ENCODE results near the gene CACNA1B. TPM values are rescaled to one million over a fixed set of nuclear protein-coding genes. Genes with fewer than 3 reads are reported as not detected.

CACNA1B gene
- total and polyA plus RNA-seq, 9 donors: 0.18 to 0.76 (median 0.34) TPM

- H3K27ac ChIP-seq (ENCODE audit: low read length): no peak overlapping the region
- no peaks in the 10 kb centered on the region for H3K27me3 ChIP-seq (ENCODE audit: control insufficient read depth, insufficient read depth, low read length)
- peaks cover 16% of the 10 kb centered on the region for H3K4me1 ChIP-seq (ENCODE audit: control insufficient read depth, insufficient read depth, low read length)
- no peaks in the 10 kb centered on the region for H3K9me3 ChIP-seq (replicated peaks; ENCODE audit: control insufficient read depth, low read depth, low read length)
- no peak overlapping the region for H3K4me3 ChIP-seq (ENCODE audit: low read length)
- 64% methylated on average over 4 of the region's 4 CpGs for WGBS (ENCODE audit: insufficient coverage)
- no peak for DNase-seq
- H3K36me3 ChIP-seq (ENCODE audit: control insufficient read depth, insufficient read depth, low read length): no peaks in the 10 kb centered on the region
Observed at GRCh38 chr9:137920753-137921152, 43.2 kb downstream of the CACNA1B start.

DNA sequence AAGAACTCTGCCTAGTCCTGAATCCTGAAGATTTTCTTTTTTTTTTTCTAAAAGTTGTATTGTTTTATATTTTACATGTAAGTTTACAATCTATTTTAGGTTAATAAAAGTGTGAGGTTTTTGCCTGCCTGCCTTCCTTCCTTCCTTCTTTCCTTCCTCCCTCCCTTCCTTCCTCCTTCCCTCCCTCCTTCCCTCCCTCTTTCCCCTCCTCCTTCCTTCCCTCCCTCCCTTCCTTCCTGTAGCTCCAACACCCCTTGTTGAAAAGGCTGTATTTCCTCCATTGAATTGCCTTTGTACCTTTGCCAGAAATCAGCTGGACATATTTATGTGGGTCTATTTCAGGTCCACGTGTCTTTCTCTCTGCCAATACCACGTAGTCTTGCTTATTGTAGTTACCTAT, 46.6 kb downstream of the CACNA1B start:
- Histone ChIP-seq H3K27ac (ENCODE audit: low read length) (no peak overlapping the region), H3K9me3 (replicated peaks; ENCODE audit: control insufficient read depth, low read depth, low read length) (peaks cover 3% of the 10 kb centered on the region), H3K36me3 (ENCODE audit: control insufficient read depth, insufficient read depth, low read length) (no peaks in the 10 kb centered on the region), H3K4me3 (ENCODE audit: low read length) (no peak overlapping the region), H3K4me1 (ENCODE audit: control insufficient read depth, insufficient read depth, low read length) (peaks cover 5% of the 10 kb centered on the region), H3K27me3 (ENCODE audit: control insufficient read depth, insufficient read depth, low read length) (no peaks in the 10 kb centered on the region)
- DNase-seq: no peak
- WGBS (ENCODE audit: insufficient coverage): no CpG with 5 or more reads among the region's 2 CpGs

DNA sequence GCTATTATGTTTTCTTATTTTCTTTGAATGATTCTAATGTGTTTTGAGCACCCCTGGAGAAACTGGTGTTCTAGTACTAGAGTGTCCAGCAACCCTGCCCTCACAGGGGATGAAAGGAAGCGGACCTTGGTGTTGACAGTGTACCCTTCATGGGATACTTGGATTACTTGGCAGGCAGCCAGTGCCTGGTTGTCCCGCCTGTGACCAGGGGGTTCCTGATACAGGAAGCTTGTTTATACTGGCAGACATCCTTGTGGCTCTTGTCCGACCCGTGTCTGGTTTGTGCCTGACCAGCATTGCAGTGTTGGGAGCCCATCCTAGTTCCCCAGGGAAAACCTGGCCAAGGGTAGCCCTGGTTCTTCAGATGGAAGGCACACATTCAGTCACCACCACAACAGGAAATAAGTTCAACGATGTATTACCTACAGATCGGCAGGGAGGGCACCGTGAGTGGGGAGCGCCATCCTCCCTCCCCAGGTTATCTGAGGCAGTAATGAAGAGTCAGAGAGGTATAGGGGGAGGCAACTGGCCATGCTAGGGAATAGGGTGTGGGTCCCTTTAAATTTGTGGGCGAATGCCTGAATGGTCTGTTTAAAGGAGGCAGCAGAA, 47.3 kb downstream of the CACNA1B start:
- Histone ChIP-seq H3K9me3 (replicated peaks; ENCODE audit: control insufficient read depth, low read depth, low read length) (peaks cover 3% of the 10 kb centered on the region), H3K27me3 (ENCODE audit: control insufficient read depth, insufficient read depth, low read length) (no peaks in the 10 kb centered on the region), H3K4me1 (ENCODE audit: control insufficient read depth, insufficient read depth, low read length) (no peaks in the 10 kb centered on the region), H3K27ac (ENCODE audit: low read length) (no peak overlapping the region), H3K36me3 (ENCODE audit: control insufficient read depth, insufficient read depth, low read length) (no peaks in the 10 kb centered on the region), H3K4me3 (ENCODE audit: low read length) (no peak overlapping the region)
- DNase-seq: no peak
- WGBS (ENCODE audit: insufficient coverage): 82% methylated on average over 7 of the region's 9 CpGs

DNA sequence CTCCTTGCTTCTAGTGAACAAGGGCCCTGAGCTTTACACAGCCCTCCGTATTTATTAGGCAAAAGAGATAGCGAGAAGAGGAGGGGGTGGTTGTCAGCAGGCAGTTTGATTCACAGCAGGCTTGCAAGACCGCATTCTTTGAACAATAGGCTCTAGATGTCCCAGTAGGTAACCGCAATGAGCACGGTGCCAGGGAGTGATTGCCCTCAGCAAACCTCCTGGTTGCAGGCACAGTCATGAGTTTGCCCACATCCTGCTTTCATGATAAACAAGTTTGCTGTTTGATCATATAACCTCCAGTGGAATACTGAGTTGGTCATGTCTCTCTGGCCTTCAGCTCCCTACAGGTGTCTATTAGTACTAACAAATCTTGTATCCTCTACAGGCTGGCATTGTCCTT, 66.1 kb downstream of the CACNA1B start:
- Histone ChIP-seq H3K36me3 (ENCODE audit: control insufficient read depth, insufficient read depth, low read length) (no peaks in the 10 kb centered on the region), H3K9me3 (replicated peaks; ENCODE audit: control insufficient read depth, low read depth, low read length) (peaks cover 31% of the 10 kb centered on the region), H3K27ac (ENCODE audit: low read length) (no peak overlapping the region), H3K4me3 (ENCODE audit: low read length) (no peak overlapping the region), H3K4me1 (ENCODE audit: control insufficient read depth, insufficient read depth, low read length) (no peaks in the 10 kb centered on the region), H3K27me3 (ENCODE audit: control insufficient read depth, insufficient read depth, low read length) (no peaks in the 10 kb centered on the region)
- WGBS (ENCODE audit: insufficient coverage): 82% methylated on average over 5 of the region's 5 CpGs
- DNase-seq: no peak

DNA sequence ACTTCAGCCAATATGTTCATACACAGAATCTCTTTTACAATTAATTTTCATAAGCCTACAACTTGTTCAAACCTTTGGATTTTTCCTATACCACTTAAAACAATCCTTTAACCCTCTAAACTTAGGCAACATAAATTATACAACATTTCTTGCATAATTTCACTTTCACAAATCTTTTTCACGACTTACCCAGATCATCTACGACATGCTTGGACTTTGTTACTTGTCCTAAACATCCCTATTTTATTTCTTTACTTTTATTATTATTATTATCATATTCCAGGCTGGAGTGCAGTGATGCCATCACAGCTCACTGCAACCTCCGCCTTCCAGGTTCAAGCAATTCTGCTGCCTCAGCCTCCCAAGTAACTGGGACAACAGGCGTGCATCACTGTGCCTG, 68.0 kb downstream of the CACNA1B start:
- no peaks in the 10 kb centered on the region for H3K27me3 ChIP-seq (ENCODE audit: control insufficient read depth, insufficient read depth, low read length)
- H3K9me3 ChIP-seq (replicated peaks; ENCODE audit: control insufficient read depth, low read depth, low read length): peaks cover 31% of the 10 kb centered on the region

DNA sequence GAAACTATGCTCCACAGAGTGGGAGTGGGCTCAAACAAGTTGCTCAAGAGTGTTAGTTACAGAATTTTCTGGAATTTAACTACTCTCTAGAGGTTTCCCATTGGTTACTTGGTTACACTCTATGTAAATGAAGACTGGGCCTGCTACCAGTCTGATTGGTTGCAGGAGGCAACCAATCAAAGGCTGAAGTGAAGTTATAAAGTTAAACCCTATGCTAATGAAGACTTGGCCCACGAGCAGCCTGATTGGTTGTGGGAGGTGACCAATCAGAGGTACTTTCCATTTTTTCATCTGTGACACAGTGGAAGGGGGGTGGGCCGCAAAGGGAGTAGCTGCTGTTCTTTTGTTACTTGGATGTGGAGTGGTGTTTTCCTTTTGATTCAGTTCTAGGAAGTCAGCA, 69.4 kb downstream of the CACNA1B start:
- Histone ChIP-seq H3K27ac (ENCODE audit: low read length) (no peak overlapping the region), H3K36me3 (ENCODE audit: control insufficient read depth, insufficient read depth, low read length) (no peaks in the 10 kb centered on the region), H3K27me3 (ENCODE audit: control insufficient read depth, insufficient read depth, low read length) (no peaks in the 10 kb centered on the region), H3K4me1 (ENCODE audit: control insufficient read depth, insufficient read depth, low read length) (no peaks in the 10 kb centered on the region), H3K9me3 (replicated peaks; ENCODE audit: control insufficient read depth, low read depth, low read length) (peaks cover 31% of the 10 kb centered on the region), H3K4me3 (ENCODE audit: low read length) (no peak overlapping the region)
- WGBS (ENCODE audit: insufficient coverage): 83% methylated on average over 1 of the region's 2 CpGs
- no peak for DNase-seq

More for the DNA sequence above, 68.0 kb downstream of the CACNA1B start:
- WGBS (ENCODE audit: insufficient coverage): no CpG with 5 or more reads among the region's 4 CpGs
- Histone ChIP-seq H3K4me3 (ENCODE audit: low read length) (no peak overlapping the region), H3K27ac (ENCODE audit: low read length) (no peak overlapping the region), H3K36me3 (ENCODE audit: control insufficient read depth, insufficient read depth, low read length) (no peaks in the 10 kb centered on the region), H3K4me1 (ENCODE audit: control insufficient read depth, insufficient read depth, low read length) (no peaks in the 10 kb centered on the region)
- no peak for DNase-seq

GRCh38 chr9:137948642-137949041, 71.1 kb downstream of the CACNA1B start:
- 82% methylated on average over 2 of the region's 2 CpGs for WGBS (ENCODE audit: insufficient coverage)
- H3K27ac ChIP-seq (ENCODE audit: low read length): no peak overlapping the region
- H3K27me3 ChIP-seq (ENCODE audit: control insufficient read depth, insufficient read depth, low read length): no peaks in the 10 kb centered on the region
- H3K36me3 ChIP-seq (ENCODE audit: control insufficient read depth, insufficient read depth, low read length): no peaks in the 10 kb centered on the region
- H3K4me1 ChIP-seq (ENCODE audit: control insufficient read depth, insufficient read depth, low read length): no peaks in the 10 kb centered on the region
- peaks cover 28% of the 10 kb centered on the region for H3K9me3 ChIP-seq (replicated peaks; ENCODE audit: control insufficient read depth, low read depth, low read length)
- DNase-seq: no peak
- no peak overlapping the region for H3K4me3 ChIP-seq (ENCODE audit: low read length)

DNA sequence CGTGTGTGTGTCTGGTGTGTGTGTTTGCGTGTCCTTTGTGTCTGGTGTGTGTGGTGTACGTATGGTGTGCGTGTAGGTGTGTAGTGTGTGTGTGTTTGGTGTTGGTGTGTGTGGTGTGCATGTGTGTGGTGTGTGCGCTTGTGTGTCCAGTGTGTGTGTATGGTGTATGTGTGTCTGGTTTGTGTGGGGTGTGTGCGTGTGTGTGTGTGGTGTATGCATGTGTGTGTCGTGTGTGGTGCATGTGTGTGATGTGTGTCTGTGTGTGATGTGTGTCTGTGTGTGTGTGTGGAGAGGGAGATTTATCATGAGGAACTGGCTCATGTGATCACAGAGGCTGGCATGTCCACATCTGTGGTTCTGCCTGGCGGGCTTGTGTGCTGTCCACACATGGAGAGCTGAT, 71.7 kb downstream of the CACNA1B start:
- H3K27me3 ChIP-seq (ENCODE audit: control insufficient read depth, insufficient read depth, low read length): no peaks in the 10 kb centered on the region
- no peak overlapping the region for H3K4me3 ChIP-seq (ENCODE audit: low read length)
- peaks cover 23% of the 10 kb centered on the region for H3K9me3 ChIP-seq (replicated peaks; ENCODE audit: control insufficient read depth, low read depth, low read length)
- no peak for DNase-seq
- H3K27ac ChIP-seq (ENCODE audit: low read length): no peak overlapping the region
- 95% methylated on average over 8 of the region's 8 CpGs for WGBS (ENCODE audit: insufficient coverage)
- no peaks in the 10 kb centered on the region for H3K36me3 ChIP-seq (ENCODE audit: control insufficient read depth, insufficient read depth, low read length)
- no peaks in the 10 kb centered on the region for H3K4me1 ChIP-seq (ENCODE audit: control insufficient read depth, insufficient read depth, low read length)

DNA sequence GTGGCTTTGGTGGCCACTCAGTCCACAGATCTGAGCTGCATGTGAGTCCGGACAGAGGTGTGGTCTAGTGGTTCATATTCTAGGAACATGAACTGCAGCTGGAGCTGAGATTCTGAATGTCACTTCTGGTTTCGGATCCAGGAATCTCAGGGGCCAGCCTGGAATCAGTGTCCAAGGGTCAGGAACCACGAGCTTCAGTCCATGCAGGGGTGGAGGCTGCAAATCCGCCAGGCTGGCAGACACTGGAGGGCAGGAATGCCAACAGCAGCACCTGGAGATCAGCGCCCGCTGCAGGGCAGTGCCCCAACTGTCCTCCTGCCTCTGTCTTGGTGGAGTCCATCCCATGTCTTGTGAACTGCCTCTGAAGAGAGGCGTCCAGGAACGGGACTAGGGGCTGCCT, 73.5 kb downstream of the CACNA1B start:
- Histone ChIP-seq H3K36me3 (ENCODE audit: control insufficient read depth, insufficient read depth, low read length) (no peaks in the 10 kb centered on the region), H3K27me3 (ENCODE audit: control insufficient read depth, insufficient read depth, low read length) (no peaks in the 10 kb centered on the region), H3K9me3 (replicated peaks; ENCODE audit: control insufficient read depth, low read depth, low read length) (peaks cover 10% of the 10 kb centered on the region), H3K4me3 (ENCODE audit: low read length) (no peak overlapping the region), H3K4me1 (ENCODE audit: control insufficient read depth, insufficient read depth, low read length) (no peaks in the 10 kb centered on the region), H3K27ac (ENCODE audit: low read length) (no peak overlapping the region)
- 82% methylated on average over 6 of the region's 8 CpGs for WGBS (ENCODE audit: insufficient coverage)
- no peak for DNase-seq

DNA sequence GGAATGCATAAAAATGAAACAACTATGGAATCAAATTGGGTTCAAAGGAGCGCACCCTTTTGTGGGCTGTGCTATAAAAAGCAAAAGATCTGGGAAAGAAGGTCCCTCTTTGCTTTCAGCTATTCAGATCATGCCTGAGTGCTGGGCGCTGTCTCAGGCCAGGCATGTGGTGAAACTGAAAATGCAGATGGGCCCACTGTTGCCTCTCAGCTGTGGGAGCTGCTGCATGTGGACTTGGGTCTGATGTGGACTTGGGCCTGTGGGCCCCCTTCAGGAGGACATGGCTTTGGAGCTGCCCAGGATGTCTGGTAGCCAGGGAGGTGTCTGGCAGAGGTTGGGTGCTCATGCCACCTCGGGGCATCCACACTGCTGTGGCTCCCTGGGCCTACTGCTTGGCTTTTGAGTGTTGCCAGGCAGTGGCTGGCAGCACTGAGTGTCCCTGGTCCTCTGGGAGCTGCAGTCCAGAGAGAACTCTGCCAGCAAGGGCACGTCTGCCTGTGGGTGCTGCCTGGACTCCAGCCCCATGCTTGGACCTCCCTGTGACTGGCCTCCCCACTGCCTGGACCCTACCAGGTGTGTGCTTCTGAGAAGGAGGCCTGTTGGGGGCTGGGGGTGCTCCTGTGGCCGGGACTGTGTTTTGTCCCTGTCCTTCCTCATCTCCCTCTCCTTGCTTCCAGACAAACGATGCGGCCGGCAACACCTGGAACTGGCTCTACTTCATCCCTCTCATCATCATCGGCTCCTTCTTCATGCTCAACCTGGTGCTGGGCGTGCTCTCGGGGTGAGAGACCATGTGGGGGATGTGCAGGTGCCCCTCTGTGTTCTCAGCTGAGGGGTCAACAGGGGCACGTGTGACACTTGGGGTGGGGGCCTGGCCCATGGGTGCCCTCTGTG, 74.3 kb downstream of the CACNA1B start:
- 85% methylated on average over 10 of the region's 12 CpGs for WGBS (ENCODE audit: insufficient coverage)
- Histone ChIP-seq H3K36me3 (ENCODE audit: control insufficient read depth, insufficient read depth, low read length) (no peaks in the 10 kb centered on the region), H3K9me3 (replicated peaks; ENCODE audit: control insufficient read depth, low read depth, low read length) (peaks cover 3% of the 10 kb centered on the region), H3K27ac (ENCODE audit: low read length) (no peak overlapping the region), H3K27me3 (ENCODE audit: control insufficient read depth, insufficient read depth, low read length) (no peaks in the 10 kb centered on the region), H3K4me3 (ENCODE audit: low read length) (no peak overlapping the region), H3K4me1 (ENCODE audit: control insufficient read depth, insufficient read depth, low read length) (no peaks in the 10 kb centered on the region)
- no peak for DNase-seq
